SU-DHL-6 (cell line): ENCODE results near the gene M6PR.

Source experiments
- CTCF ChIP-seq: fragments of 200-600 bp; sonication (generic); IDR thresholded peaks from one replicate; pipeline ENCODE4 v1.5.1; 2017; ENCODE audit warnings: antibody characterized with exemption, mild to moderate bottlenecking, low read length, moderate library complexity; ENCODE audit not compliant: insufficient read depth, poor library complexity, severe bottlenecking
- EZH2phosphoT487 ChIP-seq: fragments of 200-600 bp; sonication (generic), shearing (Covaris generic); conservative IDR thresholded peaks from 2 replicates; pipeline ENCODE4 v1.6.1; 2018; ENCODE audit warnings: mild to moderate bottlenecking, antibody characterized with exemption, low read length, moderate library complexity, mixed read lengths

- no peak for TF ChIP-seq CTCF
- no peak for TF ChIP-seq EZH2phosphoT487
Measured at GRCh38 chr12:8953773-8954402, 4.4 kb upstream of the M6PR start.
